Effector memory CD4-positive, alpha-beta T cell (primary cell): ENCODE data around the gene AMBRA1.

Source experiments
- DNase-seq, 3 donors: peaks; one replicate each; pipeline ENCODE4 v3.0.0-alpha.2; 2020
- H3K27ac ChIP-seq: 2 replicates; pipeline ENCODE4 v1.7.0; 2013; ENCODE audit warnings: mild to moderate bottlenecking, low read length, moderate library complexity; ENCODE audit not compliant: insufficient read depth, poor library complexity, severe bottlenecking
- H3K27me3 ChIP-seq: replicated peaks from 2 replicates; pipeline ENCODE4 v1.7.0; 2013; ENCODE audit warnings: mild to moderate bottlenecking, low read length; ENCODE audit not compliant: insufficient read depth, control insufficient read depth, poor library complexity, severe bottlenecking
- H3K36me3 ChIP-seq: 2 replicates; pipeline ENCODE4 v1.7.0; 2013; ENCODE audit warnings: mild to moderate bottlenecking, low read length, moderate library complexity; ENCODE audit not compliant: control insufficient read depth, insufficient read depth
- H3K4me1 ChIP-seq: 2 replicates; pipeline ENCODE4 v1.7.0; 2013; ENCODE audit warnings: low read length, mild to moderate bottlenecking; ENCODE audit not compliant: control insufficient read depth, insufficient read depth, poor library complexity, severe bottlenecking
- H3K4me3 ChIP-seq: 2 replicates; pipeline ENCODE4 v1.7.0; 2013; ENCODE audit warnings: low read length, low read depth, mild to moderate bottlenecking; ENCODE audit not compliant: insufficient read depth, poor library complexity, severe bottlenecking
- H3K9me3 ChIP-seq: 2 replicates; pipeline ENCODE4 v1.7.0; 2013; ENCODE audit warnings: mild to moderate bottlenecking, low read length, moderate library complexity; ENCODE audit not compliant: control insufficient read depth

Gene AMBRA1

DNA sequence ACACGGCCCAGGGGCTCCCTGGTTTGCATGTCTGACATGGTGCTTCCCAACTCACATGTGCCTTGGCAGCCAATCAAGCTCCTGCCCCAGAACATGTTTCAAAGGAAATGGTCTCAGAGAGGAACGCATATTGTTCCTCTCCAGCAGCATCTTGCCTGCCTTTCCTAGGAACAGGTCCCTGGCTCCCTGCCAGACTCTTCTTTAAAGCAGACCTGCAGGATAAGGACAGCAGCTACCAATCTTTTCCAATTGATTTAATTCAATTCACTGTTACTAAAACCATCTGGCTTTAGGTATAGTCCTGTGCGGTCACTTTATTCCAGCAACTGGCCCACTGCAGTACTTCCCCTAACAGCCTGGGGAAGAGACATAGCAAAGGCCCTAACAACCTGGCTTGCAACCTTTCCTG is 79.9 kb downstream of the AMBRA1 start:
- H3K27ac ChIP-seq = no peak overlapping the region
- no peaks in the 10 kb centered on the region for H3K27me3 ChIP-seq
- no peak for DNase-seq
- peaks cover 17% of the 10 kb centered on the region for H3K36me3 ChIP-seq
- no peak overlapping the region for H3K4me3 ChIP-seq
- H3K9me3 ChIP-seq = no peaks in the 10 kb centered on the region
- no peaks in the 10 kb centered on the region for H3K4me1 ChIP-seq

DNA sequence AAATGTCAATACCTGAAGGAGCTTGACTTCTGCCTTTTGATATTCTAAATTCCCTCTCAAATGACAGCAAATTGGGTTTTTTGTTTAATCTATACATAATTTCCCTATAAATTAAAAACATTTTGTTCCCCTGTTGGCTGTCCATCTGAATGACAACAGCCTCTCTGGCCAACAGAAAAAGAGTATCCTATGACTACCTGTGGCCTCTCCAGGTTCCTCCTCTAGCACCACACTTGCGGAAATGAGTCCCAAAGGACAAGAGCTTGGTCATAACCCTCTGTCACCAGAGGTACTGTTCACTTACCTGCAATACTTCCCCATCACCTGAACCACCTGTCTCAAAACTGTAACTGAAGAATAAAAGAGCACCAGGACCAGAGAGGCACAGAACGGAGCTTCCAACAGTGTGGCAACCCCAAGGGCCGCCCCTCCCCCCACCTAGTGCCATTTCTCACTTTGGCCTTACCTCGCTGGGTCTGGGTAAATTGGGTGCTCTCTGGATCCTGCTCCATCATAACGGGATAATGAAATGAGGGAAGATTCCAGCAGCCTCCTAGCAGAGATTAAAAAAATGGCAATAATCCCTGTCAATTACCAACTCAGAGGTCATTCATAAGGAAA is 81.5 kb downstream of the AMBRA1 start:
- no peak overlapping the region for H3K4me3 ChIP-seq
- H3K4me1 ChIP-seq = no peaks in the 10 kb centered on the region
- no peak for DNase-seq
- H3K36me3 ChIP-seq = peaks cover 33% of the 10 kb centered on the region
- no peaks in the 10 kb centered on the region for H3K9me3 ChIP-seq
- H3K27me3 ChIP-seq = no peaks in the 10 kb centered on the region
- H3K27ac ChIP-seq = no peak overlapping the region

DNA sequence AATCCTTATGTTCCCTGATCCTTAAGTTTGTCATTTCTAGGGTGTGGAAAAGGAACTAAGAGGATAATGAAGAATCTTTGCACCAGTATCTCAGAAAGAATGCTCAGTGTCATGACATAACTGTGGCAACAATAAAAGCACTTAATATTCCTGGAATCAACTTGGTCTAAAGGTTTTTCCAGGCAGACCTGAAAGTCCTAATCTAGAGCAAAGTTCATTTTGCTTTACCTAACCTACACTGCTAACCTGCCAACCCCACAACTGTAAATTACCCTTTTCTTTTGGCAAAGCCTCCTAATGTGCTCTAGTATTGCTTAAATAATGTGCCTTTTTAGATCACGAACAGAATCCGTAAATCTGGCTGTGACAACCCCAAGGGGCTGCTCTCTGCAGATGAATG is 82.5 kb downstream of the AMBRA1 start:
- Histone ChIP-seq H3K9me3 (no peaks in the 10 kb centered on the region), H3K36me3 (peaks cover 36% of the 10 kb centered on the region), H3K27ac (no peak overlapping the region), H3K4me3 (no peak overlapping the region), H3K4me1 (no peaks in the 10 kb centered on the region), H3K27me3 (no peaks in the 10 kb centered on the region)
- DNase-seq = no peak

DNA sequence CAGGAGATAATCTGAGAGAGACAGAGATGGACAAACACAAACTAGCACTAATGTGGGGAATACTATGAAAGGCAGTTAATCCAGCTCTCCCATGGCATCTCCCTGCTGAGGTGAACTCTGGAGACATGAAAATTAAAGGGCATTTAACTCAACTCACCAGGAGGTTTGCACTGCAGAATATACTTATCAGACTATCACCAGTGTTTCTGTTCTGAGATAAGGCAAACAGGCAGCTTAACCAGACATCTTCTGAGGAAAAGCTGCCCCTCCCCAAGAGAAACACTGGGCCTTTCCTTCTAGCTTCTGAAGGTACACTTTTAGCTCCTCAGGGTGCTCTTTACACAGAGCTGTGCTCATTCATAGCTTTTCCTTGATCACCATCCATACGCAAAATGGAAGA is 85.5 kb downstream of the AMBRA1 start:
- H3K36me3 ChIP-seq = peaks cover 48% of the 10 kb centered on the region
- H3K9me3 ChIP-seq = no peaks in the 10 kb centered on the region
- H3K4me1 ChIP-seq = no peaks in the 10 kb centered on the region
- no peak for DNase-seq
- H3K27me3 ChIP-seq = no peaks in the 10 kb centered on the region
- H3K27ac ChIP-seq = no peak overlapping the region
- no peak overlapping the region for H3K4me3 ChIP-seq

DNA sequence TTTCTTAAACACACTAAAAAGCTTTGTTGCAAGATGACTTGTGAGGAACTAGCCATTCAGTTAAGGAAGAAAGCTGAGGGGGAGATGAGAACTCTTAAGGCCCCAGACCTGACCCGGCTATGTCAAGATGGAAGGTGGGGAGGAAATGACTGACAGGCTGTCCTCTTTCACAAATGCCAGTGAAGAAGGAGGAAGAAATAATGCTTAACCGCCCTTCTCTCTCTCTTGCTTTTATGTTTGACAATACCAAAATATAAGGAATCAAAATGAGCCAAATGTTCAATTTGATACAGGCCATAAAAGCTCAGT is 87.4 kb downstream of the AMBRA1 start:
- Histone ChIP-seq H3K36me3 (peaks cover 42% of the 10 kb centered on the region), H3K27ac (no peak overlapping the region), H3K4me1 (no peaks in the 10 kb centered on the region), H3K9me3 (no peaks in the 10 kb centered on the region), H3K4me3 (no peak overlapping the region), H3K27me3 (no peaks in the 10 kb centered on the region)
- no peak for DNase-seq

DNA sequence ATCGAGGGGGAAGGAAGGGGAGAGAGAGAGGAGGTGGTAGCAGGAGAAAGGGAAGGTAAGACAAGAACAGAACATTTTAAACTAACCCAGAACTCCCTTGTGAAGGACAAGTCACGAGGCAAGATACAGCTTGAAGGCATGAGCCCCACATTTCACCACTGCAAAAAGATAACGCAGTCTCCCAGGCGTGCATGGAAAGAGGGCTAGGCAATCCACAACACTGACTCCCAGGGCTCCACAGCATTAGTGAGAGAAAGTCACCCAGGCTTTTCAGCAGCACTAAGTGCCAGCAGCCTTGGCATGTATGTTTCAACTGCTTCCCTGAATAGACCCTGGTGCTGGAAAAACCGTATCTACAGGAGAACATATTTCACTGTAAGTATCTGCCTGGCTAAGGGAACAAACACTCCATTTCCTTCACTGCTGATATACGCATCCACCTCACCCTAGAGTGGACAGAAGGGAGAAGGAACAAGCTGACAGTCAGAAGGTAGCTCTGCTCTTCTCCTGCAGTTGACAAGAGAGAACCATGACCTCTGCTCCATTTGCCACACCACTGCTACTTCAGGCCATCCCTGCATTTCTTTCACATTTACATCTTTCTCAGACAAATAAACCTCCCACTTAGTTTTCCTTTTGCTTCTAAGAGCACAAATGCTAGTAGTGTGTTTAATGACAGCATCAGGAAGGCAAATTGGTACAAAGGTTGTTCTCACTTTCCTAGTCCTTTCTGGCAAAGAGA is 87.9 kb downstream of the AMBRA1 start:
- DNase-seq = no peak
- Histone ChIP-seq H3K9me3 (no peaks in the 10 kb centered on the region), H3K27ac (no peak overlapping the region), H3K36me3 (peaks cover 37% of the 10 kb centered on the region), H3K27me3 (no peaks in the 10 kb centered on the region), H3K4me3 (no peak overlapping the region), H3K4me1 (no peaks in the 10 kb centered on the region)

DNA sequence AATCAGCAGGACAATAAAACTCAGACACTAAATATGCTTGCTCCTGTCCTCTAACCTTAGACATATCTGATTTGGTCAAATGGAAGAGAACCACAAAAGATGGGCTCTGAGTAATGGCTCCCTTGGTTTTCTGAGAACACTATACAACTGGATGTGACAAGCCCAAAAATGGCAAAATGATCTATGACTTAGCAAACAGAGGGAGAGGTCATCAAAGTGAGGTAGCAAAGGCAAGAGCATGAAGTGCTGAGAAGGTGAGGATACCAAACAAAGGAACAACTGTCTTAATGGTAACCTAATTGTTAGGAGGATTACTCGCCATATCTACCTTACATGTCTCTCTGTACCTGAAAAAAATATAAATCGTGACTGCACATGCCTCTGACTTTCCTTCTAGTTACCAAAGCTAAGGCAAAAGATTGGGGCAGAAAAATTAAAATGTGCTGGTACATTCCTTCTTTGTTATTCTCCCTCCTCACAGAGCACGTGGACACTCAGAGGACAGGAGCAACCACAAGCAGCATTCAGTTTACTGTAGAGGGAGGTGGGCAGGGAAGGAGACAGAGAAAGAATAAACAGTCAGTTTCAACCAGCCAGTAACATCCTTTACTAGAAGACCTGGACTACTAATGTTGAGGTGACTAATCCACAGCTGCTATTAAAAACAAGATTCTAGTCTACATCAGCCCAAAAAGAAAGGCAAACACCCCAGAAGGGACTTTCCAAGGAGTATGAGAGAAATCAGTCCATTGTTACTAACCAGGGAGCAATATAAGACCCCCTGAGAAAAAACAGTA is 88.8 kb downstream of the AMBRA1 start:
- H3K27me3 ChIP-seq = no peaks in the 10 kb centered on the region
- H3K36me3 ChIP-seq = peaks cover 37% of the 10 kb centered on the region
- no peaks in the 10 kb centered on the region for H3K4me1 ChIP-seq
- no peak overlapping the region for H3K27ac ChIP-seq
- no peak for DNase-seq
- no peaks in the 10 kb centered on the region for H3K9me3 ChIP-seq
- no peak overlapping the region for H3K4me3 ChIP-seq

DNA sequence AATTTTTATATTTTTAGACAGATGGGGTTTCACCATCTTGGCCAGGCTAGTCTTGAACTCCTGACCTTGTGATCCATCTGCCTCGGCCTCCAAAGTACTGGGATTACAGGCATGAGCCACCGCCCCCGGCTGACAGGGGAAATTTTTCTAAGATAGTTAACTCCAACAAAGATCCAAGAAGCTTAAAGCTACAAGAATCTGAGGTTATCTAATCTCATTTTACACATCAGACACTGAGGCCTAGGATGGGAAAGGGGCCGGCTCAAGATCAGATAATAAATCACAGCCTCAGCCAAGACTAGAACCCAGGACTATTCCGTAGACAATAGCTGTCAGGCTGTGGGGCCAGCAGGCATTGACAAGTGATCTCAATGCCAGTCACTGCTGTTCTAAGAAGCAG is 94.0 kb downstream of the AMBRA1 start:
- Histone ChIP-seq H3K4me1 (no peaks in the 10 kb centered on the region), H3K9me3 (no peaks in the 10 kb centered on the region), H3K27me3 (no peaks in the 10 kb centered on the region), H3K4me3 (no peak overlapping the region), H3K27ac (no peak overlapping the region), H3K36me3 (peaks cover 22% of the 10 kb centered on the region)
- no peak for DNase-seq

DNA sequence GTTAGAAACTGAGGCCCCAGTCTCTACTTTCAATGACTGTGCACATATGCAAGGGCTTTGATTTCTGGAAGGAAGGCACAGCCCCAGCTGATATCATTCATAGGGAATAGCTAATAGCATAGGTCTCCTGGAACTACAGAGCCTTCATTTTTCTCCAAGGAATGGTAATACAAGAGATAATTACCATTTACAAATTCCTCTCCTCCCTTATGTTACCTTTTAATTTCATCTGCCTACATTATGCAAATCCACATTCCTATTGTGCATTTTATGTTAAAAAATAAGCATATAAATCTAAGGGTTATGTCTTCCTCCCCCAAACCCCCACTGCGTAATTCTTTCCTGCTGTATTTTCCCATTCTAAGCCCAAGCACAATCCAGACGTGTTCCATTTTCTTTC is 94.9 kb downstream of the AMBRA1 start:
- Histone ChIP-seq H3K27me3 (no peaks in the 10 kb centered on the region), H3K27ac (no peak overlapping the region), H3K4me1 (no peaks in the 10 kb centered on the region), H3K36me3 (peaks cover 18% of the 10 kb centered on the region), H3K4me3 (no peak overlapping the region), H3K9me3 (no peaks in the 10 kb centered on the region)
- DNase-seq = no peak

DNA sequence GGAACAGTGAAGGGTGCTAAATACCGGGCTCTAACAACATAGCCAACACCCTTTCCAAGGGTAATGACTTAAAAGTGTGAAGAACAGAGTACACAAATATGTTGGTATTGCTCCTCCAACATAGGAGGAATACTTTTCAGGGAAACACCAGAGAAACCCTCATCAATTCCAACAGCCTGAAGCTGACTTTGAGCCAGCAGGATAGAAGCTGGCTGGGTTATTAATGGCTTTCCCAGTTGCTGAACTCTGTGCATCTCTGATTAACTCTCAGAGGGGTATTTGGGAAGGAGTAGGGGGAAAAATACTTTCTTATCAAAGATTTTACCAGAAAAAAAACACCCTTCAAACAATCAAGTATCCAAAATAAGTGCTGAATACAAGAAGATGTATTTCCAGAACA is 95.6 kb downstream of the AMBRA1 start:
- H3K36me3 ChIP-seq = peaks cover 26% of the 10 kb centered on the region
- no peak overlapping the region for H3K4me3 ChIP-seq
- H3K27me3 ChIP-seq = no peaks in the 10 kb centered on the region
- no peak for DNase-seq
- no peaks in the 10 kb centered on the region for H3K9me3 ChIP-seq
- no peak overlapping the region for H3K27ac ChIP-seq
- no peaks in the 10 kb centered on the region for H3K4me1 ChIP-seq
